HG03196 (cell line): ENCODE results near the gene KLLN.
"Not testable (repeated sequence)": the region's sequence is repeated elsewhere in the genome, so short reads cannot be mapped to it uniquely, and the experiment has no call there.

Source experiments
- ATAC-seq: cut with Tn5 transposase; IDR thresholded peaks from one replicate; pipeline ENCODE4 v1.9.1; 2021; ENCODE audit not compliant: unreplicated experiment

KLLN gene

GRCh38 chr10:87863053-87863943, at the start of gene KLLN, which contains the start of gene PTEN:
TSS of gene KLLN (minus strand) at chr10:87863533. CDS start at chr10:87862487, 1,046 bp downstream.
TSS of gene PTEN (plus strand) at chr10:87863625. CDS start at chr10:87864470, 845 bp downstream.
- ATAC-seq = peak; percentile 35

GRCh38 chr10:87903396-87903795, 40.1 kb upstream of the KLLN start:
- not testable (repeated sequence) for ATAC-seq

- not testable (repeated sequence) for ATAC-seq
Measured at GRCh38 chr10:87897957-87898356, 34.6 kb upstream of the KLLN start.

GRCh38 chr10:87896216-87896615, 32.9 kb upstream of the KLLN start:
- no peak for ATAC-seq

- ATAC-seq = no peak
Measured at GRCh38 chr10:87895430-87895829, 32.1 kb upstream of the KLLN start.

- no peak for ATAC-seq
Measured at GRCh38 chr10:87887548-87888289, 24.4 kb upstream of the KLLN start.

- no peak for ATAC-seq
Measured at GRCh38 chr10:87887146-87887545, 23.8 kb upstream of the KLLN start.

GRCh38 chr10:87886635-87887034, 23.3 kb upstream of the KLLN start:
- ATAC-seq = no peak

GRCh38 chr10:87882555-87883294, 19.4 kb upstream of the KLLN start:
- ATAC-seq = no peak

- ATAC-seq = not testable (repeated sequence)
Measured at GRCh38 chr10:87881373-87882059, 18.2 kb upstream of the KLLN start.

- no peak for ATAC-seq
Measured at GRCh38 chr10:87880336-87880735, 17.0 kb upstream of the KLLN start.

GRCh38 chr10:87878664-87879459, 15.5 kb upstream of the KLLN start:
- no peak for ATAC-seq

- no peak for ATAC-seq
Measured at GRCh38 chr10:87875929-87876571, 12.7 kb upstream of the KLLN start.

GRCh38 chr10:87873656-87874055, 10.3 kb upstream of the KLLN start:
- ATAC-seq = no peak

GRCh38 chr10:87872828-87873227, 9.5 kb upstream of the KLLN start:
- ATAC-seq = no peak

- no peak for ATAC-seq
Measured at GRCh38 chr10:87869773-87870551, 6.6 kb upstream of the KLLN start.

- not testable (repeated sequence) for ATAC-seq
Measured at GRCh38 chr10:87869139-87869538, 5.8 kb upstream of the KLLN start.

- ATAC-seq = no peak
Measured at GRCh38 chr10:87868277-87868676, 4.9 kb upstream of the KLLN start.

GRCh38 chr10:87867453-87867852, 4.1 kb upstream of the KLLN start:
- no peak for ATAC-seq
